ENCODE data around the gene GJD2.

GJD2 gene

DNA sequence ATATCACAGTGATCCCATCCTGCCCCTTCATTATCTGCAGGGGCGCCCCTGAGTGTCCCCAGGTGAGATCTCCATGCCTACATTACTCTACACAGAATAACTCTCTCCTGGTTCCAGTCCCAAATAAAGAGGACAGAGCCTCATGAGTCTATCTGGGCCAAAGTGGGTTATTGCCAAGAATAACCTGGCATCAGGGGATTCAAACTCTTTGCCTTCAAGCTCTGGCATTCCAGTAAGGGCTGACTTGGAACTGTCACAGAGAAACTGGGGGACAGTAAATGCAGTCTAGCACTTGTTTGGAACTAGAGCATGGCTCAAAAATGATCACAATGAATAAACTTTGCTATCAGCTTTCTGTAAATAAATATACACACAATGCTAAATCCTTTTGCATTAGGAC is 30.3 kb downstream of the GJD2 start:
- DNase-seq (ENCODE audit: low spot score) = no peak

DNA sequence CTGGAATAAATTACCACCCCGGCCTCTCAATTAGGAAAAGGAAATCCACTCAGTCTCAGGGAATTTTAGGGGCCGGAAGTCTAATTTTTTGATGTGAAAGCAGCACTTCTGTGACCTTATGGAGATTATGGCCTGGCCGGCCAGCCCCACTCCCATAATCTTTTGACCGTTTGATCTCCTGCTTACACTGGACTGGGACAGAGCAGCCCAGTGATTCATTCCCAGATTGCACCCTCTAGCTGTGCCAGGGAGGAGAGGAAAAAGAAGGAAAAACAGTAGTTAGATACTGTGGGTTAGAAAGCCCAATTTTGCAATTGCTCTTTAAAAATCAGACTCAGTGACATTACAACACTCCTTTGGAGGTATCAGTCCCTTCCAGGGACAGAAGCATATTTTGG is 32.4 kb downstream of the GJD2 start:
- DNase-seq (ENCODE audit: low spot score) = no peak

GRCh38 chr15:34721802-34722438 is 32.9 kb downstream of the GJD2 start:
- peak; percentile 75 for DNase-seq (ENCODE audit: low spot score)

DNA sequence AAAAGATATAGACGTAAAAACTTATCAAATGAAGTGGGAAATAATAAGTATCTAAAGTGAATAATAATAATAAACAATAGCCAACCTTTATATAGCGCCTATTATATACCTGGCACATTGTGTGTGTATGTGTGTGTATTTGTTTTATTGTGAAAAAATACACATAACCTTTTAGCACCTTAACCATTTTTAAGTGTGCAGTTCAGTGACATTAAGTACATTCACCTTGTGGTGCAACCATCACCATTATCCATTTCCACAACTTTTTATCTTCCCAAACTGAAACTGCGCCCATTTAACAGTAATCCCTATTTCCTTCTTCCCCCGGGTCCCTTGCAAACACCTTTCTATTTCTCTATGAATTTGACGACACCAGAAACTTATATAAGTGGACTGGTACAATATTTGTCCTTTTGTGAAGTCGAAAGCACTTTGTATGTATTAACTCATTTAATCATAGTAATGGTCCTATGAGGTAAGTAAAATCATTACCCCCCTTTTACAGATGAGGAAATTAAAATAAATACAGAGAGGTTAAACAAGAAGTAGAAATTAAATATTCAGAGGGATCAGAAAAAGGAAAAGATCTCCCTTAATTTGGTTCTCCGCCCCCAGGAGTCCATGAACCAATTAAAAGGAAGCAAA is 33.5 kb downstream of the GJD2 start:
- no peak for DNase-seq (ENCODE audit: low spot score)

- no peak for DNase-seq (ENCODE audit: low spot score)
These were observed 35.1 kb downstream of the GJD2 start for GRCh38 chr15:34719695-34720094.

- DNase-seq (ENCODE audit: low spot score) = no peak
These were observed 35.8 kb downstream of the GJD2 start for GRCh38 chr15:34718681-34719665.

GRCh38 chr15:34717729-34718128 is 37.1 kb downstream of the GJD2 start:
- no peak for DNase-seq (ENCODE audit: low spot score)

GRCh38 chr15:34716111-34716510 is 38.7 kb downstream of the GJD2 start:
- DNase-seq (ENCODE audit: low spot score) = no peak

DNA sequence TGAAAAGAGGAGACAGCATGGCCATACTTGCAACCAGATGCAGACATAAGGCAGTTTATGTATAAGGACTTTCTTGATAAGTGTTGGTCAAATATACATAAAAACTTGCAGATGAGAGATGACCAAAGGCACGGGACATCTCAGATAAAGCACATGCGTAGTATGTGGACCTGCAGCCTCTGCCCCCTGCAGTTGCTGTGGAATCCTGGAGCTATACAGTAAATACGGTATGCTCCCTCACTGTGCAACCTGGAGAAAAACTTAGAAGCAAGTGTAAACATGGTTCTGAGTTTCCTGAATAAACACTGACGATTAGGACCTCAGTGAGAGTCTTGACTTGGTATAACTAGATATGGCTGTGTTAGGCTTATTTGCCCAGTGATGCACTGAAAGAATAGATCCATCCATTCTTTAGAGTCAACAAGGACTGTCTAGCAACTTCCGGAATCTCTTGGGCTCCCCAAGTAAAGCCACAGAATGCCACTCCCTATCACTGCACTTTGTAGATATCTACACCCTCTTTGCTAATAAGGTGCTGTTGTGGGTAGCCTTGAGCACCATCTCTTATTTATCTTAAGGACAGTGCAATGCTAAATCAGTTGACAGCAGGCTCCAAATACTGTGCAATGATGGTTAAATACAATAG is 40.2 kb downstream of the GJD2 start:
- DNase-seq (ENCODE audit: low spot score) = no peak

DNA sequence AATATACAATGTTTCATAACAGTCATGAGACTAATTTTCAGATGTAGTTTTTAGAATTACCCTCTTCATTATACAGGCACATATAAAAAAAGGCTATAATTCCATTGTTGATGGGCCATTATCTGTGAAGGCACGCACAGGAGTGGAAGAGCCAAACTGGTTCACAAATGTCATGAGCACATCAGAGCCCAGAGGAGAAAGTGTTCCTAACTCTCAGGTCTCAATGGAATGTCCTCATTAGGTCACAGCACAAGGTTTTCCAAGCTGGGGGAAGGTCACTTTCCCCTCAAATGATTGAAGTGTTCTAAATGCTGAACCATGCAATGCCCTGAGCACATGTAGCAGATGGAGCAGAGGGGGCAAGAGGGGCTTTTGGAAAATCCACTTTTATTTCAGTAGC is 41.2 kb downstream of the GJD2 start:
- DNase-seq (ENCODE audit: low spot score) = no peak

- DNase-seq (ENCODE audit: low spot score) = no peak
These were observed 44.9 kb downstream of the GJD2 start for GRCh38 chr15:34709866-34710265.

GRCh38 chr15:34708422-34708821 is 46.4 kb downstream of the GJD2 start:
- no peak for DNase-seq (ENCODE audit: low spot score)

GRCh38 chr15:34701536-34701935 is 53.3 kb downstream of the GJD2 start:
- no peak for DNase-seq (ENCODE audit: low spot score)
